ENCODE data around the gene CRY2.
A peak's percentile ranks its signal among the peaks of the same experiment; 100 is the strongest.

CRY2 gene

GRCh38 chr11:45846974-45847910 is at the start of gene CRY2:
CRY2 (plus strand) TSS chr11:45847475; CDS start chr11:45847491, 16 bp downstream.
- 0 out of 2 replicates have a peak, but pooled peaks have one; percentile 22 for TF ChIP-seq USF1 (IDR thresholded peaks at IDR 0.05)
- no peak for TF ChIP-seq FOXM1 (IDR thresholded peaks at IDR 0.05; ENCODE audit: borderline replicate concordance, low read depth)
- TF ChIP-seq MAX (IDR thresholded peaks at IDR 0.05): peak; percentile 99
- peak; percentile 78 for TF ChIP-seq NFIC (IDR thresholded peaks at IDR 0.05)
- no peak; the same call in 1 of the 2 replicates for TF ChIP-seq TCF12 (IDR thresholded peaks at IDR 0.05; ENCODE audit: low read depth)
- no peak for TF ChIP-seq CEBPB (IDR thresholded peaks at IDR 0.05)
- peak; percentile 41 for TF ChIP-seq REST (IDR thresholded peaks at IDR 0.05; ENCODE audit: low read depth)
- TF ChIP-seq CREB1 (IDR thresholded peaks at IDR 0.05; ENCODE audit: low read depth): peak; percentile 76
- TF ChIP-seq TAF1 (IDR thresholded peaks at IDR 0.05; ENCODE audit: low read depth): peak; percentile 97
- peak; percentile 42; the same call in 1 of the 2 replicates for TF ChIP-seq ZBTB7A (IDR thresholded peaks at IDR 0.05; ENCODE audit: low read depth)
- TF ChIP-seq YY1 (IDR thresholded peaks at IDR 0.05; ENCODE audit: low read depth): peak; percentile 94
- TF ChIP-seq EP300 (IDR thresholded peaks at IDR 0.05; ENCODE audit: borderline replicate concordance): no peak
- TF ChIP-seq EGR1 (IDR thresholded peaks at IDR 0.05): peak; percentile 83
- TF ChIP-seq TEAD4 (IDR thresholded peaks at IDR 0.05): no peak
- TF ChIP-seq RAD21 (IDR thresholded peaks at IDR 0.05; ENCODE audit: low read depth): no peak

GRCh38 chr11:45798793-45799441 is 48.4 kb upstream of the CRY2 start:
- TF ChIP-seq YY1 (IDR thresholded peaks at IDR 0.05; ENCODE audit: low read depth): no peak
- no peak for TF ChIP-seq CEBPB (IDR thresholded peaks at IDR 0.05)
- TF ChIP-seq NFIC (IDR thresholded peaks at IDR 0.05): no peak
- TF ChIP-seq TEAD4 (IDR thresholded peaks at IDR 0.05): no peak
- no peak for TF ChIP-seq CREB1 (IDR thresholded peaks at IDR 0.05; ENCODE audit: low read depth)
- no peak for TF ChIP-seq RAD21 (IDR thresholded peaks at IDR 0.05; ENCODE audit: low read depth)
- no peak for TF ChIP-seq TAF1 (IDR thresholded peaks at IDR 0.05; ENCODE audit: low read depth)
- TF ChIP-seq TCF12 (IDR thresholded peaks at IDR 0.05; ENCODE audit: low read depth): no peak
- TF ChIP-seq FOXM1 (IDR thresholded peaks at IDR 0.05; ENCODE audit: borderline replicate concordance, low read depth): no peak
- no peak for TF ChIP-seq ZBTB7A (IDR thresholded peaks at IDR 0.05; ENCODE audit: low read depth)
- no peak for TF ChIP-seq EGR1 (IDR thresholded peaks at IDR 0.05)
- TF ChIP-seq REST (IDR thresholded peaks at IDR 0.05; ENCODE audit: low read depth): no peak
- TF ChIP-seq MAX (IDR thresholded peaks at IDR 0.05): no peak
- no peak for TF ChIP-seq EP300 (IDR thresholded peaks at IDR 0.05; ENCODE audit: borderline replicate concordance)
- no peak for TF ChIP-seq USF1 (IDR thresholded peaks at IDR 0.05)

- no peak for TF ChIP-seq TEAD4 (IDR thresholded peaks at IDR 0.05)
- no peak for TF ChIP-seq RAD21 (IDR thresholded peaks at IDR 0.05; ENCODE audit: low read depth)
- no peak for TF ChIP-seq EP300 (IDR thresholded peaks at IDR 0.05; ENCODE audit: borderline replicate concordance)
- TF ChIP-seq REST (IDR thresholded peaks at IDR 0.05; ENCODE audit: low read depth): no peak
- TF ChIP-seq NFIC (IDR thresholded peaks at IDR 0.05): no peak
- TF ChIP-seq TCF12 (IDR thresholded peaks at IDR 0.05; ENCODE audit: low read depth): no peak
- no peak for TF ChIP-seq USF1 (IDR thresholded peaks at IDR 0.05)
- no peak for TF ChIP-seq EGR1 (IDR thresholded peaks at IDR 0.05)
- TF ChIP-seq FOXM1 (IDR thresholded peaks at IDR 0.05; ENCODE audit: borderline replicate concordance, low read depth): no peak
- TF ChIP-seq YY1 (IDR thresholded peaks at IDR 0.05; ENCODE audit: low read depth): no peak
- no peak for TF ChIP-seq CREB1 (IDR thresholded peaks at IDR 0.05; ENCODE audit: low read depth)
- TF ChIP-seq ZBTB7A (IDR thresholded peaks at IDR 0.05; ENCODE audit: low read depth): no peak
Observed at GRCh38 chr11:45799562-45799961, 47.7 kb upstream of the CRY2 start.
